ENCODE data around the gene COTL1. TPM values are rescaled to one million over a fixed set of nuclear protein-coding genes. Genes with fewer than 3 reads are reported as not detected.

Gene COTL1
- total and polyA plus RNA-seq, 2 of the 13 experiments (the other 11 are each of a cell fraction or from before 2014, with no cell fraction given) = 8.7 to 16.9 TPM

- TF ChIP-seq GTF3A (CRISPR knock-in tag; conservative IDR thresholded peaks at IDR 0.05) (no peak), ZNF431 (CRISPR knock-in tag; IDR thresholded peaks at IDR 0.05; ENCODE audit: borderline replicate concordance, low read depth) (no peak), FOSL2 (CRISPR knock-in tag; IDR thresholded peaks at IDR 0.05) (no peak), SPEN (CRISPR knock-in tag; IDR thresholded peaks at IDR 0.05; ENCODE audit: low read depth) (no peak), YEATS4 (CRISPR knock-in tag; IDR thresholded peaks at IDR 0.05; ENCODE audit: borderline replicate concordance) (0 out of 2 replicates have a peak, but pooled peaks have one; percentile 31), GZF1 (CRISPR knock-in tag; IDR thresholded peaks at IDR 0.05) (no peak), NR2F6 (IDR thresholded peaks at IDR 0.05) (no peak), NR2F6 (CRISPR knock-in tag; IDR thresholded peaks at IDR 0.05) (0 out of 2 replicates have a peak, but pooled peaks have one; percentile 30), MAFF (IDR thresholded peaks at IDR 0.05; ENCODE audit: low read depth, low read length) (no peak), ZNF232 (CRISPR knock-in tag; IDR thresholded peaks at IDR 0.05; ENCODE audit: borderline replicate concordance) (no peak), RBM22 (optimal IDR thresholded peaks at IDR 0.05; ENCODE audit: low read length) (no peak), SP140L (CRISPR knock-in tag; IDR thresholded peaks at IDR 0.05; ENCODE audit: borderline replicate concordance) (no peak), ATRX (CRISPR knock-in tag; IDR thresholded peaks at IDR 0.05; ENCODE audit: borderline replicate concordance) (no peak), TGIF2 (CRISPR knock-in tag; IDR thresholded peaks at IDR 0.05) (no peak), MTF2 (CRISPR knock-in tag; IDR thresholded peaks at IDR 0.05; ENCODE audit: borderline replicate concordance) (no peak), ZNF678 (CRISPR knock-in tag; IDR thresholded peaks at IDR 0.05) (no peak), MLX (CRISPR knock-in tag; IDR thresholded peaks at IDR 0.05) (no peak), ZNF530 (CRISPR knock-in tag; IDR thresholded peaks at IDR 0.05; ENCODE audit: low read depth) (no peak), CREB3 (CRISPR knock-in tag; IDR thresholded peaks at IDR 0.05) (no peak), KAT2B (IDR thresholded peaks at IDR 0.05; ENCODE audit: borderline replicate concordance, low read depth, low read length) (no peak), PAWR (CRISPR knock-in tag; IDR thresholded peaks at IDR 0.05; ENCODE audit: borderline replicate concordance) (no peak), SETDB1 (CRISPR knock-in tag; IDR thresholded peaks at IDR 0.05; ENCODE audit: borderline replicate concordance) (no peak), HBP1 (CRISPR knock-in tag; IDR thresholded peaks at IDR 0.05; ENCODE audit: low read depth) (no peak), KDM6A (CRISPR knock-in tag; IDR thresholded peaks at IDR 0.05; ENCODE audit: low read depth) (no peak), ZC3H4 (CRISPR knock-in tag; IDR thresholded peaks at IDR 0.05; ENCODE audit: borderline replicate concordance) (no peak), HOXD1 (CRISPR knock-in tag; IDR thresholded peaks at IDR 0.05) (no peak), DBP (CRISPR knock-in tag; IDR thresholded peaks at IDR 0.05; ENCODE audit: not compliant biosample characterization) (no peak)
Observed at GRCh38 chr16:84638231-84638806, 20.4 kb upstream of the COTL1 start (continued).
